ENCODE measurements around the gene TBC1D14. TPM values are rescaled to one million over a fixed set of nuclear protein-coding genes. Genes with fewer than 3 reads are reported as not detected.

TBC1D14 gene
- total RNA-seq, 1 experiment from 2014 or later = 50.2 TPM

DNA sequence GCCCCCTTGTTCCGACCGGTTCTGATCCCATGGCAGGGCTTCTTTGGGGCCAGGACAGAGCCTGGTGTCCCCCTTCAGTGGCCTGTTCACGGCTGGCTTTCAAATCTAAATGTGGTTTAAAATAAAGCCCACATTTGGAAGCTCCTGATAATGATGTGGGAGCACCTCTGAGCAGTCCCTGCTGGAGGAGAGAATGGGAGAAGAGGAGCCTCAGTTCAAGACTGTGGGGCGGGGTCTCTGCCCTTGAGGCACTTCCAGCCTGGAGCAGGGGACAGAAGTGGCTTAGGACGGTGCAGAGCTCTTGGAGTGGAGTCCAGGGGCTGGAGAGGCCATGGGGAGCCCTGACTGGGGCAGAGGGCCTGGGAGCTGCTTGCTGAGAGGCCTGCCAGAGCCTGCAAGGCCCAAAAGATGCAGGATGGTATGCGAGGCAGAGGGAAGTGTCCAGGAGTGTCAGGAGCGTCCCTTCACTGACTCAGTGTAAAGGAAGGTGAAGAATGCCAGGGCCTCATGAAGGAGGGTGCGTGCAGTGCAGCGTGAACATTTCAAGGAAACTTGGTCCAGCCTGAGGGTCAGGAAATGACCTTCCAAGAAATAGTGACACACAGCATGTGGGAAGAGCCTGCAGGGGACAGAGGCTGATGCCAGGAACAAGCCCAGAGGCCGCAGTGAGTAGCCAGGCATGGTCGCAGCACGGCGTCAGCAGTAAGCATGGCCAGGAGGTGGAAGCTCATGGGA is 112.5 kb downstream of the TBC1D14 start:
- Histone ChIP-seq H3K14ac (ENCODE audit: insufficient read depth, low read length) (no peak overlapping the region; the same call in 1 of the 2 replicates), H3K79me1 (ENCODE audit: insufficient read depth, low read depth, low read length, poor library complexity, severe bottlenecking) (no peaks in the 10 kb centered on the region), H3K23me2 (ENCODE audit: insufficient read length, low read depth, low read length, poor library complexity, severe bottlenecking) (no peaks in the 10 kb centered on the region), H2BK120ac (ENCODE audit: low read depth, low read length, poor library complexity, severe bottlenecking) (no peak overlapping the region), H4K8ac (replicated peaks; ENCODE audit: insufficient read length, low read depth, low read length) (no peak overlapping the region), H4K20me1 (ENCODE audit: control insufficient read depth, insufficient read depth, insufficient read length) (no peaks in the 10 kb centered on the region), H2BK5ac (ENCODE audit: insufficient read length, low read length) (no peak overlapping the region), H3K27ac (ENCODE audit: insufficient read length, low read depth, low read length) (no peak overlapping the region), H3K9ac (ENCODE audit: extremely low read depth, insufficient read length, low read length) (no peak overlapping the region), H4K5ac (ENCODE audit: insufficient read length, low read depth, low read length) (no peak overlapping the region), H2AFZ (ENCODE audit: low read length) (no peak overlapping the region), H3K4me2 (ENCODE audit: insufficient read depth, insufficient read length, low read length) (no peak overlapping the region), H3K4ac (ENCODE audit: low read depth, low read length) (no peak overlapping the region), H3K23ac (ENCODE audit: insufficient read length, low read depth, low read length) (no peak overlapping the region), H3T11ph (ENCODE audit: low read length) (no peak overlapping the region), H3K27me3 (ENCODE audit: insufficient read depth, low read length) (no peaks in the 10 kb centered on the region; the same call in 1 of the 2 replicates), H4K91ac (ENCODE audit: insufficient read length, low read depth, low read length) (no peak overlapping the region), H2BK20ac (ENCODE audit: low read depth, low read length, poor library complexity, severe bottlenecking) (no peak overlapping the region), H2AK5ac (ENCODE audit: insufficient read length, low read length) (no peak overlapping the region), H3K9me3 (ENCODE audit: control insufficient read depth, low read depth, low read length) (no peaks in the 10 kb centered on the region), H3K79me2 (ENCODE audit: insufficient read depth, low read length) (no peaks in the 10 kb centered on the region), H2BK15ac (ENCODE audit: low read depth, low read length) (no peak overlapping the region), H3K4me1 (ENCODE audit: insufficient read depth, low read length) (no peaks in the 10 kb centered on the region; the same call in 1 of the 2 replicates), H2BK12ac (ENCODE audit: insufficient read length, low read depth, low read length) (no peak overlapping the region), H3K18ac (ENCODE audit: insufficient read length, low read depth, low read length) (no peak overlapping the region), H3K56ac (ENCODE audit: insufficient read length, low read depth, low read length) (no peak overlapping the region)
- TF ChIP-seq, protein P1, sequence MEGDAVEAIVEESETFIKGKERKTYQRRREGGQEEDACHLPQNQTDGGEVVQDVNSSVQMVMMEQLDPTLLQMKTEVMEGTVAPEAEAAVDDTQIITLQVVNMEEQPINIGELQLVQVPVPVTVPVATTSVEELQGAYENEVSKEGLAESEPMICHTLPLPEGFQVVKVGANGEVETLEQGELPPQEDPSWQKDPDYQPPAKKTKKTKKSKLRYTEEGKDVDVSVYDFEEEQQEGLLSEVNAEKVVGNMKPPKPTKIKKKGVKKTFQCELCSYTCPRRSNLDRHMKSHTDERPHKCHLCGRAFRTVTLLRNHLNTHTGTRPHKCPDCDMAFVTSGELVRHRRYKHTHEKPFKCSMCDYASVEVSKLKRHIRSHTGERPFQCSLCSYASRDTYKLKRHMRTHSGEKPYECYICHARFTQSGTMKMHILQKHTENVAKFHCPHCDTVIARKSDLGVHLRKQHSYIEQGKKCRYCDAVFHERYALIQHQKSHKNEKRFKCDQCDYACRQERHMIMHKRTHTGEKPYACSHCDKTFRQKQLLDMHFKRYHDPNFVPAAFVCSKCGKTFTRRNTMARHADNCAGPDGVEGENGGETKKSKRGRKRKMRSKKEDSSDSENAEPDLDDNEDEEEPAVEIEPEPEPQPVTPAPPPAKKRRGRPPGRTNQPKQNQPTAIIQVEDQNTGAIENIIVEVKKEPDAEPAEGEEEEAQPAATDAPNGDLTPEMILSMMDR (conservative IDR thresholded peaks at IDR 0.05) = no peak
- Mint-ChIP-seq H3K9me3 (no peaks in the 10 kb centered on the region; a peak in 1 of 5 replicates), H3K36me3 (ENCODE audit: insufficient read depth in 1 of 3, low read depth in 3 of 3) (peaks cover 10 to 68% (median 56%) of the 10 kb centered on the region in 3 experiments), H3K4me3 (no peak overlapping the region), H3K27me3 (ENCODE audit: low read depth) (no peaks in the 10 kb centered on the region; the same call in 1 of the 2 replicates), H3K4me1 (peaks cover 13 to 19% of the 10 kb centered on the region in 2 experiments), H3K27ac (peak overlapping the region in 2 of 3 experiments; percentile 34 to 73; a peak in 2 of 7 replicates)
- DNase-seq = no peak
- WGBS (ENCODE audit: extremely low coverage, insufficient read length, low lambda C conversion rate) = no CpG with 5 or more reads among the region's 13 CpGs
